CD4-positive, alpha-beta T cell treated with Interleukin-2 at 100 ng/mL for 4 hours (primary cell): ENCODE results near the gene WDR20.
"Not testable (repeated sequence)": the region's sequence is repeated elsewhere in the genome, so short reads cannot be mapped to it uniquely, and the experiment has no call there.

Experiments
- DNase-seq: peaks from one replicate; pipeline ENCODE4 v3.0.0-alpha.2; 2020; ENCODE audit warnings: low spot score

Gene WDR20

GRCh38 chr14:102139286-102140026 is at the start of gene WDR20:
Gene WDR20 (plus strand): TSS chr14:102139897. CDS start chr14:102139924, 27 bp downstream.
- DNase-seq = peak; percentile 99

DNA sequence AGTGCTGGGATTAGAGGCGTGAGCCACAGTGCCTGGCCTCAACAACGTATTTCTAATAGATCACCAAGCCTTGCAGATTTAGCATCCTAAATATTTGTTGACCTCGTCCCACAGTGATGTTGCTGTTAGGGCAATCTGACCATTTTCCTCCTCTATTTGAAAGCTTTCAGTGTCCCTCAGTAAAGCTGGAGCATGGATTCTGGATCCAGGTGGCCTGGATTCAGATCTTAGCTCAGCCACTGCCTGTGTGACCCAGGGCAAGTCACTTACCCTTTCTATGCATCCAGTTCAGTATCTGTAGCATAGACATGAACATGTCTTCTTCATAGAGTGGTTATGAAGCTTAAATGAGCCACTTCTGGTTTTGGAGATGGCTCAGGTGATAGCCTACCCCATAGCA is 49.0 kb upstream of the WDR20 start:
- DNase-seq = no peak

- DNase-seq = no peak
Observed at GRCh38 chr14:102092806-102093205, 46.9 kb upstream of the WDR20 start.

GRCh38 chr14:102094101-102094500 is 45.6 kb upstream of the WDR20 start:
- no peak for DNase-seq

- no peak for DNase-seq
Observed at GRCh38 chr14:102095231-102095870, 44.3 kb upstream of the WDR20 start.

DNA sequence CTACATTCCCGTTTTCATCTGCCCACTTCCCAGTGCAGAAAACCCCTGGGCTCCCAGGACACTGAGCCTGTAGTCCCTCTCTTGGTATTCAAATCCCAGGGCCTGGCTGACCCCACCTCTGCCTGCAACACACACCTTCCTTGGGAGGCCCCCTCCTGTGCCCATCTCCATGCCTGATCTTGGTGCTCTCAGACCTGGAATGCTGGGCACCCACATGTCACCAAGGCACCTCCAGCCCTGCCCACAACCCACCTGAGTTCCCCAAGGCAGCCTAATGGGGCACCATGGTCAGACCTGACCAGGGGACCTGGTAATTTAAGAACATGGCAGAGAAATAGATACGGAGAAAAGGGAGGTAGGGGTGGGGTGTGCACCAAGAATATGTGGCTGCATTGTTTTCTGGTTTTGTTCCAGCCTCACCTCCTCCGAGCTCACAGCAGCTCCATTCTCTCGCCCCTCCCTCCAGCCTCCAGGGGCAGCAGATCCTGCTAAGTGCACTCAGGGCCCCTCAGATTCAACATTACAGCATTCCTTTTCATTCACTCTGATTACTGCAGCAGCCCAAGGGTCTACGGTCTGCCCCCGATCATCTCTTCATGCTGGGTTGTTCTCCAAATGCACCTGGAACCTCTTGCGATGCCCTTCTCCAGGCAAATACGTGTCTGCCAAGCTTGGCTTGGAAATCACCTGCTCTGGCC is 43.7 kb upstream of the WDR20 start:
- DNase-seq = no peak

- peak; percentile 73 for DNase-seq
Observed at GRCh38 chr14:102096569-102097188, 43.0 kb upstream of the WDR20 start.

DNA sequence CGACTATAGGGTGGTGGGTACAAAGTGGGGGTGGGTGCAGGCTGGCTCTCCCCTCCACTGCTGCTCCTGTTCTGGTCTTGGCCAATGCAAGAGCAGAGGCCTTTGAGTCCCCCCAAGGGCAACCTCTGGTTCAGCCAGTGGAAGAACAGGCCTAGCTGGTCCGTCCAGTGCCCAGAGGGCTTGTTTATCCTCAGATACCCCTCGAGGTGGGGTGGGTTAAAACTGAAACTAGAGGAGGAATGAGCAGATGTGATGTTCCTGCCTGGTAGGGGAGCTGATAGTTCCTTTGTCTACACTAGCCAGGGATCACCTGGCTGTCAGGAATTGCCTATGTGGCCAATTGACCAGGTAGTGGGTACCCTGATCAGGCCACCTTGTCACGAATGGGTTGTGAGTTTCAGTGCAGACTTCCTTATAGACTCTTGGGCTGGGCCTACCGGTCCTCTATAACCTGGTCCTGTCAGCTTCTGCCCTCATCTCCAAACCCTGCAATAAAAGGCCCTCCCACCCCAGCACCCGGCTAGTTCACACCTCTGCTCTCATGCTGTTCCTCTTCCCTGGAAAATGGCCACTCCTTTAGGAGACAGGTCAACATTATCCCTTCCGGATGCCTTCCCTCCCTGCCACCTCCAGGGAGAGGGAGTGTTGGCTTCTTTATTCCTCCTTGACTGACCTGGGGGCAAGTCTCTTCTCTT is 42.1 kb upstream of the WDR20 start:
- no peak for DNase-seq

- no peak for DNase-seq
Observed at GRCh38 chr14:102103062-102103695, 36.5 kb upstream of the WDR20 start.

DNA sequence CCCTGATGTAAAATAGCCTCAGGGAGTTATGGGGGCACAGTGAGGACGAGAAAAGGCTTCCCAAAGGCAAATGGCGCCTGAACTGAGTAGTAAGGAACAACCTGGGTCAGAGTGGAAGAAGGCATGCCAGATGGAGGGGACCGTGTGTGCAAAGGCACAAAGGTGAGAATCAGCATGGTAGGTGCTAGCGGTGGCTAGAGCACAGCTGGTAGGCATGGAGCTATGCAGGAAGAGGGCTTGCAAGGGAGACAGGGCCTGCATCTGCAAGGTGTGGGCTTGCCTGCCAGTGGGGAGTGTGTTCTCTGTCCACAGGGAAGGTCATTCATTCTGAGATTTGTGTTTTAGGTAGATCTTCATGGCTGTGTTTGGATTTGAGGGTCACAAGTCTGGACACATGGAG is 34.3 kb upstream of the WDR20 start:
- no peak for DNase-seq

- not testable (repeated sequence) for DNase-seq
Observed at GRCh38 chr14:102109332-102109731, 30.4 kb upstream of the WDR20 start.

DNA sequence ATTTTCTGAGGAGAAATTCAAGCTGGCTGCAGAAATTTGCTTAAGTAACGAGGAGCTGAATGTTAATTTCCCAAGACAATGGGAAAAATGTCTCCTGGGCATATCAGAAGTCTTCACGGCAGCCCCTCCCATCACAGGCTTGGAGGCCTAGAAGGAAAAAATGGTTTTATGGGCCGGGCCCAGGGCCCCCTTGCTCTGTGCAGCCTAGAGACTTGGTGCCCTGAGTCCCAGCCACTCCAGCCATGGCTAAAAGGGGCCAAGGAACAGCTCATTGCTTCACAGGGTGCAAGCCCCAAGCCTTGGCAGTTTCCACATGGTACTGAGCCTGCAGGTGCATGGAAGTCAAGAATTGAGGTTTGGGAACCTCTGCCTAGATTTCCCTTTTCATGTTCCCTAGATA is 28.6 kb upstream of the WDR20 start:
- no peak for DNase-seq

GRCh38 chr14:102116361-102117180 is 23.1 kb upstream of the WDR20 start:
- DNase-seq = no peak

- DNase-seq = no peak
Observed at GRCh38 chr14:102117852-102118251, 21.8 kb upstream of the WDR20 start.

- DNase-seq = no peak
Observed at GRCh38 chr14:102120888-102121287, 18.8 kb upstream of the WDR20 start.

GRCh38 chr14:102121567-102121966 is 18.1 kb upstream of the WDR20 start:
- no peak for DNase-seq

DNA sequence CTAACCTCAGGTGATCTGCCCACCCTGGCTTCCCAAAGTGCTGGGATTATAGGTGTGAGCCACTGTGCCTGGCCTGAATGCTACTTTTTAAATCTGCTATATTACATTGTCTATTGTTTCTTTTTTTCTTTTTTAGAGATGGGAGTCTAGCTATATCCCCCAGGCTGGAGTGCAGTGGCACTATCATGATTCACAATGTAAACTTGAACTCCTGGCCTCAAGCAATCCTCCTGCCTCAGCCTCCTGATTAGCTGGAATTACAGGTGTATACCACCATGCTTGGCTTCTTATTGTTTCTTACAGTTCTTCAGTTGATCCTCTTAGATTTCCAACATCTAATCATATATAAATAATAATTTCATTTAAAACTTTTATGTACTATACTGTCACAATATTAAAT is 15.3 kb upstream of the WDR20 start:
- no peak for DNase-seq

DNA sequence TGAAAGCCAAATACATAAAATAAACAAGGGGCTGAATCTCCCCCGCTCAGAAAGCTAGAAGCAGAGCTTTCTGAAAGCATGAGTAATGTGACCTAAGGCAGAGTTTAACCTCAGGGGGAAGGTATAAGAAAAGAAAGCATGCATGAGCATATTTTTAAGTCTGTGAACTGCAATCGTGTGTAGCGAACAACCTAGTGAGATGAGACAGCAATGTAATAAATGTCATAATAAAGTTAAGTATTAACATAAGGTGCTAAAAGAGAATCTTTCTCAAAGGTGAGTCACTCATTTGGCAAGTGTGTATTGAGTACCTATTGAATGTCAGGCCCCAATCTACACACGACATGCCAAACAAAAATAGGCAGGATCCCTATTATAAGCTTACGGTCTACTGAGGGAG is 14.2 kb upstream of the WDR20 start:
- no peak for DNase-seq

- DNase-seq = no peak
Observed at GRCh38 chr14:102126807-102127455, 12.8 kb upstream of the WDR20 start.

DNA sequence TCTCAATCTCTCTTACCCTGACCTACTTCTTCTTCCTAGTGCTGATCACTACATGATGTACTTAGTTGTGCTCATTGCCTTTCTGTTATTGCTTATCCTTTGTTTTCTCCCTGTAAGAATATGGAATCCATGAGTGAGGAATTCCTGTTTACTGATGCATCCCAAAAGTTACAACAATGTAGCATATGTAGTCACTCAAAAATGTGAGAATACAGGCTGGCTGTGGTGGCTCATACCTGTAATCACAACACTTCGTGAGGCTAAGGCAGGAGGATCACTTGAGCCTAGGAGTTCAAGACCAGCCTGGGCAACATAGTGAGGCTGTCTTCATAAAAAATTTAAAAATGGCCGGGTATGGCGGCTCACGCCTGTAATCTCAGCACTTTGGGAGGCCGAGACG is 8.0 kb upstream of the WDR20 start:
- no peak for DNase-seq
